GM12878 (cell line): ENCODE measurements around the gene CRTC2. TPM values are rescaled to one million over a fixed set of nuclear protein-coding genes. Genes with fewer than 3 reads are reported as not detected.

Experiments used
- ATAC-seq: fragments of 200-7000 bp; cut with Tn5 transposase; 3 replicates; pipeline ENCODE4 v1.9.1; 2020; ENCODE audit warnings: mild to moderate bottlenecking, moderate library complexity
- BruUV-seq: library from RNA; stranded (reverse); fragments of 400-500 nt; replicated peaks from 2 replicates; lab custom pipeline; 2021; lab: Mats Ljungman, UMichigan
- CTCF ChIA-PET: fragments of 300-600 bp; sonication (Branson Sonifier 250); formaldehyde crosslinking; extraction: SDS; loops from one replicate; lab custom pipeline; 2021; ENCODE audit warnings: inconsistent platforms; lab: Yijun Ruan, JAX
- POLR2A ChIA-PET: fragments of 350-600 bp; formaldehyde crosslinking; extraction: SDS; loops from one replicate; lab custom pipeline; 2021; ENCODE audit warnings: inconsistent platforms; lab: Charles Lee
- RAD21 ChIA-PET: fragments of 300-600 bp; sonication (Branson Sonifier 250); formaldehyde crosslinking; loops from one replicate; lab custom pipeline; 2023; ENCODE audit warnings: antibody characterized with exemption; ENCODE audit not compliant: unreplicated experiment; lab: Charles Lee
- SMC1A ChIA-PET: fragments of 300-600 bp; sonication (Branson Sonifier 250); formaldehyde crosslinking; loops from one replicate; lab custom pipeline; 2023; ENCODE audit not compliant: unreplicated experiment, uncharacterized antibody; lab: Charles Lee
- DNase-seq: peaks from one replicate; pipeline ENCODE4 v3.0.0-alpha.2; 2011; ENCODE audit warnings: low read depth, low spot score
- FAIRE-seq: peaks from 3 replicates; lab custom pipeline; 2011; peaks lifted over from hg19 to GRCh38; lab: Jason Lieb, UNC
- H2AFZ ChIP-seq: 2 replicates; pipeline ENCODE4 v1.6.0; 2011; ENCODE audit warnings: low read depth, low read length, control low read depth; ENCODE audit not compliant: control insufficient read depth
- H3K27ac ChIP-seq: 2 replicates; pipeline ENCODE4 v1.5.1; 2011; ENCODE audit warnings: control low read depth; ENCODE audit not compliant: control insufficient read depth, insufficient read depth
- H3K27me3 ChIP-seq, 2 experiments: replicated peaks in 1 of 2; 2 replicates each; pipeline versions ENCODE4 v1.6.0 to v1.6.1; 2011; ENCODE audit warnings: low read length in 1 of 2; ENCODE audit not compliant: control insufficient read depth in 2 of 2, insufficient read depth in 2 of 2
- H3K36me3 ChIP-seq, 2 experiments: 2 replicates each; pipeline ENCODE4 v1.5.1; 2011; ENCODE audit warnings: low read length in 1 of 2; ENCODE audit not compliant: control insufficient read depth in 2 of 2, insufficient read depth in 2 of 2
- H3K4me1 ChIP-seq: 2 replicates; pipeline ENCODE4 v1.6.1; 2011; ENCODE audit warnings: mild to moderate bottlenecking, low read length, moderate library complexity, mixed read lengths; ENCODE audit not compliant: control insufficient read depth, insufficient read depth
- H3K4me2 ChIP-seq: 2 replicates; pipeline ENCODE4 v1.6.0; 2011; ENCODE audit warnings: control low read depth; ENCODE audit not compliant: control insufficient read depth, insufficient read depth
- H3K4me3 ChIP-seq: fragments of 200-600 bp; sonication (generic); 2 replicates; pipeline ENCODE4 v1.5.1; 2016
- H3K79me2 ChIP-seq: 2 replicates; pipeline ENCODE4 v1.6.0; 2011; ENCODE audit warnings: low read length; ENCODE audit not compliant: control insufficient read depth, insufficient read depth
- H3K9ac ChIP-seq: 2 replicates; pipeline ENCODE4 v1.8.0; 2011; ENCODE audit warnings: low read length, control low read depth, mixed read lengths; ENCODE audit not compliant: control insufficient read depth, insufficient read depth
- H3K9me3 ChIP-seq: replicated peaks from 3 replicates; pipeline ENCODE4 v1.5.1; 2011; ENCODE audit warnings: mild to moderate bottlenecking, low read length; ENCODE audit not compliant: control insufficient read depth, insufficient read depth
- H4K20me1 ChIP-seq: 2 replicates; pipeline ENCODE4 v1.6.0; 2011; ENCODE audit not compliant: control insufficient read depth, insufficient read depth
- BCL11A ChIP-seq: IDR thresholded peaks from 2 replicates; pipeline ENCODE4 v1.6.1; 2011; ENCODE audit warnings: low read depth, low read length
- GATAD2B ChIP-seq: fragments of 450-650 bp; conservative IDR thresholded peaks from 2 replicates; pipeline ENCODE4 v1.6.1; 2017; ENCODE audit warnings: low read depth, mild to moderate bottlenecking, moderate library complexity
- HSF1 ChIP-seq: fragments of 150-350 bp; IDR thresholded peaks from 2 replicates; pipeline ENCODE4 v1.6.1; 2014; ENCODE audit warnings: mild to moderate bottlenecking, low read depth, low read length
- IRF5 ChIP-seq: fragments of 450-650 bp; IDR thresholded peaks from 2 replicates; pipeline ENCODE4 v1.6.1; 2017; ENCODE audit warnings: borderline replicate concordance
- NBN ChIP-seq: fragments of 450-650 bp; IDR thresholded peaks from 2 replicates; pipeline ENCODE4 v1.6.1; 2016
- REST ChIP-seq: IDR thresholded peaks from 2 replicates; pipeline ENCODE4 v1.6.1; 2012; ENCODE audit warnings: mild to moderate bottlenecking, low read depth, low read length
- SP1 ChIP-seq: IDR thresholded peaks from one replicate; pipeline ENCODE4 v1.6.1; 2011; ENCODE audit warnings: low read depth, low read length
- SUZ12 ChIP-seq: fragments of 200-600 bp; sonication (generic); IDR thresholded peaks from one replicate; pipeline ENCODE4 v1.6.1; 2018; ENCODE audit warnings: antibody characterized with exemption, mild to moderate bottlenecking; ENCODE audit not compliant: unreplicated experiment
- USF2 ChIP-seq: IDR thresholded peaks from 2 replicates; pipeline ENCODE4 v1.6.1; 2011; ENCODE audit warnings: low read depth, low read length, improper control_type of control experiment, borderline replicate concordance
- YBX1 ChIP-seq: fragments of 450-650 bp; IDR thresholded peaks from 2 replicates; pipeline ENCODE4 v1.6.1; 2016; ENCODE audit warnings: antibody characterized with exemption
- ZBTB40 ChIP-seq: fragments of 450-650 bp; IDR thresholded peaks from 2 replicates; pipeline ENCODE4 v1.6.1; 2016; ENCODE audit warnings: mild to moderate bottlenecking, moderate library complexity, borderline replicate concordance
- WGBS: methylation state at CpG from one replicate; pipeline ENCODE4 v1.1.6; 2016; ENCODE audit warnings: low lambda C conversion rate; ENCODE audit not compliant: insufficient replicate concordance, insufficient coverage; ENCODE audit errors: missing lambda C conversion rate; 5-methylcytosine and 5-hydroxymethylcytosine counted together
- in situ Hi-C: fragments of 300-500 bp; cut with MboI; formaldehyde crosslinking; loops from 9 replicates; pipeline ENCODE4 v1.14.3; 2018; ENCODE audit warnings: mixed read lengths
- intact Hi-C: fragments of 100-400 bp; cut with micrococcal nuclease; formaldehyde crosslinking; loops from one replicate; pipeline ENCODE4 v1.14.2; 2022; ENCODE audit not compliant: unreplicated experiment
- polyA plus RNA-seq, 11 experiments: library from polyadenylated mRNA; depleted of rRNA in 4 of 11; unstranded in 6 of 11; stranded (reverse) in 5 of 11; fragments of >200 nt; fragmentation: Nextera tagmentation in 4 of 11; fragmentation: Illumina TruSeq in 1 of 11; extraction: Ambion mirVana in 4 of 11; extraction: Trizol in 1 of 11; gene quantifications; 1 replicate in 1 of 11; 2 replicates in 10 of 11; pipeline versions ENCODE4 v1.2.1 to v1.2.3, GENCODE V29; 2011 to 2016; ENCODE audit warnings: inconsistent platforms in 2 of 11, missing spikeins in 2 of 11, low read depth in 1 of 11
- total RNA-seq, 4 experiments: library from RNA; depleted of rRNA in 3 of 4; stranded (reverse); fragments of >200 nt in 3 of 4; fragmentation: Illumina TruSeq in 1 of 4; extraction: Trizol in 1 of 4; gene quantifications; 2 replicates each; pipeline versions ENCODE4 v1.2.1 to v1.2.3, GENCODE V29; 2013 to 2021

The CRTC2 gene
- total and polyA plus RNA-seq, 10 of the 15 experiments (the other 5 are each of a cell fraction or from before 2014, with no cell fraction given) = 5.1 to 57.9 (median 32.7) TPM

- H3K27me3 ChIP-seq = no peaks in the 10 kb centered on the region
- ATAC-seq (no peak), DNase-seq (no peak), FAIRE-seq (peak; percentile 72)
- H3K4me2 ChIP-seq = peak overlapping the region; percentile 92
- peak overlapping the region; percentile 93 for H3K27ac ChIP-seq
- H4K20me1 ChIP-seq = no peaks in the 10 kb centered on the region; the same call in 1 of the 2 replicates
- peaks cover 9 to 15% of the 10 kb centered on the region in 2 experiments for H3K36me3 ChIP-seq
- peaks cover 57% of the 10 kb centered on the region for H3K79me2 ChIP-seq
- H3K9ac ChIP-seq = peak overlapping the region; percentile 98
- TSS peak; percentile 81 for BruUV-seq
- intact Hi-C loops = no loop called here
- POLR2A ChIA-PET = interaction anchor here (0.6 to 10.0 kb wide), 17 partner anchors 9 to 329 kb away, joined by 3 to 132 read pairs (median 4); partner anchors contain the start of genes DENND4B, GATAD2B, ILF2 and JTB
- no peaks in the 10 kb centered on the region for H3K9me3 ChIP-seq
- H2AFZ ChIP-seq = peak overlapping the region; percentile 75
- H3K4me1 ChIP-seq = peaks cover 18% of the 10 kb centered on the region
- SMC1A ChIA-PET = interaction anchor here (1.8 to 7.7 kb wide), 3 partner anchors 13 to 167 kb away, joined by 5 to 82 read pairs (median 23); partner anchors contain the start of genes DENND4B and JTB
- in situ Hi-C loops = no loop called here
- peak overlapping the region; percentile 88 for H3K4me3 ChIP-seq
- CTCF ChIA-PET = interaction anchor here (0.9 to 7.1 kb wide), 7 partner anchors 13 to 180 kb away, joined by 3 to 64 read pairs (median 20); partner anchors contain the start of genes DENND4B, GATAD2B, JTB and RAB13
- WGBS = 2% methylated on average over 22 of the region's 22 CpGs
- RAD21 ChIA-PET = interaction anchor here (1.6 to 6.4 kb wide), 6 partner anchors 11 to 159 kb away, joined by 8 to 42 read pairs (median 14); partner anchors contain the start of genes DENND4B, GATAD2B, JTB and RAB13
- TF ChIP-seq YBX1 (no peak), GATAD2B (no peak), SUZ12 (no peak), REST (no peak), ZBTB40 (0 out of 2 replicates have a peak, but pooled peaks have one; percentile 2), IRF5 (no peak), NBN (0 out of 2 replicates have a peak, but pooled peaks have one; percentile 10), BCL11A (no peak), SP1 (no peak), HSF1 (no peak), USF2 (no peak)
These were observed 5.5 kb upstream of the CRTC2 start for GRCh38 chr1:153963850-153964331.
